Measurements from ENCODE around the gene IFITM1.
"Not testable (repeated sequence)": the region's sequence is repeated elsewhere in the genome, so short reads cannot be mapped to it uniquely, and the experiment has no call there.

Gene IFITM1

GRCh38 chr11:324593-325517 lies 11.0 kb downstream of the IFITM1 start:
- in situ Hi-C loops (cut with HindIII; ENCODE audit: low sequenced_read_pairs) = not testable (repeated sequence)

- in situ Hi-C loops (cut with HindIII; ENCODE audit: low sequenced_read_pairs) = no loop called here
Observed at GRCh38 chr11:325796-326591, 12.2 kb downstream of the IFITM1 start.

- in situ Hi-C loops (cut with HindIII; ENCODE audit: low sequenced_read_pairs) = no loop called here
Observed at GRCh38 chr11:326592-326841, 12.7 kb downstream of the IFITM1 start.

- in situ Hi-C loops (cut with HindIII; ENCODE audit: low sequenced_read_pairs) = no loop called here
Observed at GRCh38 chr11:326842-327580, 13.2 kb downstream of the IFITM1 start.

- in situ Hi-C loops (cut with HindIII; ENCODE audit: low sequenced_read_pairs) = no loop called here
Observed at GRCh38 chr11:327581-327923, 13.7 kb downstream of the IFITM1 start.

GRCh38 chr11:328012-328411 lies 14.2 kb downstream of the IFITM1 start:
- in situ Hi-C loops (cut with HindIII; ENCODE audit: low sequenced_read_pairs) = no loop called here

- in situ Hi-C loops (cut with HindIII; ENCODE audit: low sequenced_read_pairs) = not testable (repeated sequence)
Observed at GRCh38 chr11:328516-329100, 14.8 kb downstream of the IFITM1 start.

- in situ Hi-C loops (cut with HindIII; ENCODE audit: low sequenced_read_pairs) = loop anchor here (5.0 to 10.0 kb wide), 2 partner anchors 78 to 125 kb away; partner anchors contain the start of gene PTDSS2
Observed at GRCh38 chr11:329886-330253, 16.0 kb downstream of the IFITM1 start.

- in situ Hi-C loops (cut with HindIII; ENCODE audit: low sequenced_read_pairs) = loop anchor here (5.0 to 10.0 kb wide), 2 partner anchors 78 to 125 kb away; partner anchors contain the start of gene PTDSS2
Observed at GRCh38 chr11:330307-330693, 16.5 kb downstream of the IFITM1 start.

- in situ Hi-C loops (cut with HindIII; ENCODE audit: low sequenced_read_pairs) = loop anchor here (5.0 to 10.0 kb wide), 2 partner anchors 79 to 124 kb away; partner anchors contain the start of gene PTDSS2
Observed at GRCh38 chr11:330694-331357, 17.0 kb downstream of the IFITM1 start.

GRCh38 chr11:331358-332060 lies 17.7 kb downstream of the IFITM1 start:
- in situ Hi-C loops (cut with HindIII; ENCODE audit: low sequenced_read_pairs) = loop anchor here (5.0 to 10.0 kb wide), 2 partner anchors 79 to 123 kb away; partner anchors contain the start of gene PTDSS2

GRCh38 chr11:332651-333480 lies 19.0 kb downstream of the IFITM1 start:
- in situ Hi-C loops (cut with HindIII; ENCODE audit: low sequenced_read_pairs) = loop anchor here (5.0 to 10.0 kb wide), 2 partner anchors 81 to 122 kb away; partner anchors contain the start of gene PTDSS2

GRCh38 chr11:333616-334263 lies 19.9 kb downstream of the IFITM1 start:
- in situ Hi-C loops (cut with HindIII; ENCODE audit: low sequenced_read_pairs) = loop anchor here (5.0 to 10.0 kb wide), 2 partner anchors 81 to 121 kb away; partner anchors contain the start of gene PTDSS2

- in situ Hi-C loops (cut with HindIII; ENCODE audit: low sequenced_read_pairs) = loop anchor here (5.0 to 10.0 kb wide), 2 partner anchors 82 to 120 kb away; partner anchors contain the start of gene PTDSS2
Observed at GRCh38 chr11:334264-334994, 20.6 kb downstream of the IFITM1 start.

GRCh38 chr11:335779-336658 lies 22.2 kb downstream of the IFITM1 start:
- in situ Hi-C loops (cut with HindIII; ENCODE audit: low sequenced_read_pairs) = loop anchor here (10.0 kb wide), 1 partner anchor 119 kb away; the partner anchor contains the start of gene PTDSS2

- in situ Hi-C loops (cut with HindIII; ENCODE audit: low sequenced_read_pairs) = loop anchor here (10.0 kb wide), 1 partner anchor 118 kb away; the partner anchor contains the start of gene PTDSS2
Observed at GRCh38 chr11:336659-337198, 22.9 kb downstream of the IFITM1 start.
